Stimulated activated CD4-positive, alpha-beta T cell treated with anti-CD3 and anti-CD28 coated beads, Interleukin-4, amount 100 ng/mL, for 24 hours (primary cell): ENCODE results near the gene MUC5AC.
"Not testable (repeated sequence)": the region's sequence is repeated elsewhere in the genome, so short reads cannot be mapped to it uniquely, and the experiment has no call there.

Source experiments
- DNase-seq: peaks from one replicate; pipeline ENCODE4 v3.0.0-alpha.2; 2020

The MUC5AC gene

DNA sequence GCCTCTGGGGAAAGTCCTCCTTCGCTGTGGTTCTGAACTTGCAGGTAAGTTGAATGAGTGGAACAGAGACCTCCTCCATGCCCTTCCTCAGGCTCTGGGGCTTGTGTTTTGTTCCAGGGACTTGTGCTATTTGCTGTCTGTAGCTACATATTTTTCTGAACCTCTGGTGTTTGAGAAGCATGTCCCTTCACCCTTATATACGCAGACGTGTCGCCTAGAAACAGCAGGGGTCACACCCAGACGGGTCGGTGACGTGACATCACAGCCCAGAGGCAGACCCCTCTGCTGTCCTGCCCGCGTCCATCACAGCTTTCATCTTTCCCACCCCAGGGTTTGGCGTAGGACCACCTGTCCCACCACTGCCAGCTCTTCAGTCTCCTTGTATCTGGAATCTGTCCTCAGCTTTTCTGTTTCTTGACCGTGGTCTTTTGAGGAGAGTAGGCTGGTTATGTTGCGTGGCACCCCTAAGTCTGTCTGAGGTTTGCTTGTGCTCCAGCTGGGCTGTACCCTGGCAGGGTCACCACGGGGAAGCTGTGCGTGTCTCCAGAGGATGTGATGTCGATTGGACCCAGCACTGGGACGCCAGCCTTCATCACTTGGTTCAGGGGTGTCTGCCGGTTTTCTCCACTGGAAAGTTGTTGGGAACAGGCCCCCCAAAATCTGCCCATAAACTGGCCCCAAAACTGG is 51.8 kb downstream of the MUC5AC start:
- no peak for DNase-seq

- DNase-seq, result no peak
Measured at GRCh38 chr11:1211838-1212237, 54.1 kb downstream of the MUC5AC start.

DNA sequence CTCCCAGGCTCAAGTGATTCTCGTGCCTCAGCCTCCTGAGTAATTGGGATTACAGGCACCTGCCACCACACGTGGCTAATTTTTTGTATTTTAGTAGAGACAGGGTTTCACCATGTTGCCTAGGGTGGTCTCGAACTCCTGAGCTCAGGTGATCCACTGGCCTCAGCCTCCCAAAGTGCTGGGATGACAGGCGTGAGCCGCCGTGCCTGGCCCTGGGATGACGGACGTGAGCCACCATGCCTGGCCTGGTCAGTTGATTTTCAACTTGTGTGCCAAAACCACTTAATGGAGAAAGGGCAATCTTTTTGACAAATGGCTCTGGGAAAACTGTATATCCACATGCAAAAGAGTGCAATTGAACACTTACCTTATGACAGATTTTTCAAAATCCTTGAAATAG is 58.1 kb downstream of the MUC5AC start:
- not testable (repeated sequence) for DNase-seq

DNA sequence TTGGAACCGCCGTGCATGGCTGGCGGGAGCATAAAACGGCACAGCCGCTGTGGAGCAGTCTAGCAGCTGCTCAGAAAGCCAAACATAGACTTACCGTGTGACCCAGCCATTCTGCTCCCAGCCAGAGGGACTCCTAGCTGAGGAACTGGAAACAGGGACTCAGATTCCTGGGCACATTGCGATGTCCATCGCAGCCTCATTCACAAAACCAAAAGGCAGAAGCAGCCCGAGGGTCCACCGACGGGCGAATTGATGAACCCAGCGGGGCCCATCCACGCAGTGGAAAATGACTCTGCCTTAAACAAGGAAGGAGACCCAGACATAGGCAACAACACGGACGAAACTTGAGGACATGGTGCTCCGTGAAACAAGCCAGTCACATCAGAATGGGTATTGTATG is 59.4 kb downstream of the MUC5AC start:
- no peak for DNase-seq

- DNase-seq, result no peak
Measured at GRCh38 chr11:1218256-1218787, 60.6 kb downstream of the MUC5AC start.

DNA sequence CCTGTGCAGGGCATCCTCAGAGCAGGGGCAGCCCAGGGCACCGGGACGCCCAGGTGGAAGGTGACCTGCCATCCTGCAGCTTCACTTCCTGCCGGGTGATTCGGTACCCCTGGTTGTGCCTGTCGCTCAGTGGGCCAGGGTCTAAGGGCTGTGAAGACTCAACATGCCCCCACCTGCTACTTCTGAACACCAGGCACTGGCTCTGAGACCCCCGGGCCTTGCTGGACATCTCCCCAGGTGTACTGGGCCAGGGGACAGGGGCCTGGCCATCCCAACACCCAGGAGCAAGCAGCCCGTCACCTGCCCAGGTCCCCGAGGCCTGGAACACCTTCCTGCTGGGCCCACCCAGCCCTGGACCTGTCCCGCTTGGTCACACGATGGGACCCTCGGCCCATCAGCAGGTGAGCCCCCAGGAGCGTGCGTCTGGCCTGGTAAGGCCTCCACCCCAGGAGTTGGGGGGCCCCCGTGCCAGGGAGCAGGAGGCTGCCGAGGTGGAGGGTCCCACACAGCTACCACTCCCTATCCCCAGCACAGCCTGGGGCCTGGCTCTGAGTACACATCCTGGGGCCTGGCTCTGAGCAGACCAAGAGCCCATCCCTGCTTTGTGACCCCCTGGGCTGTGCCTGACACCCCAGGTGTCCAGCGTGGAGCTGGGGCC is 61.2 kb downstream of the MUC5AC start:
- DNase-seq, result no peak

DNA sequence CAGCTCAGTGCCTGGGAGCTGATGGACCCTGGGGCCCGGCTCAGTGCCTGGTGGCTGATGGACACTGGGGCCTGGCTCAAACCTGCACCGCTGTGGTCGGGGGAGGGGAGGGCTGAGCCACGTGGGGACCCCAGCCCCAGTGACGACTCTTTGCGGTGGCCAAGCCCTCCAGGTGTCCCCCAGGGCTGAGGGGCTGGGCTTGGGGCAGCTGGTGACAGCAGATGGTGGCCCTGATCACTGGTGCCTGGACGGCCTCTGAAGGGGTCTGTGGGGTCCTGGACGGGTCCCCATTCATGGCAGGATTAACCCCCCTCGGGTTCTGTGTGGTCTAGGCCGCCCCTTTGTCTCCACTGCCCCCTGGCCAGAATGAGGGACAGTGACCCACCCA is 61.7 kb downstream of the MUC5AC start:
- DNase-seq, result no peak

DNA sequence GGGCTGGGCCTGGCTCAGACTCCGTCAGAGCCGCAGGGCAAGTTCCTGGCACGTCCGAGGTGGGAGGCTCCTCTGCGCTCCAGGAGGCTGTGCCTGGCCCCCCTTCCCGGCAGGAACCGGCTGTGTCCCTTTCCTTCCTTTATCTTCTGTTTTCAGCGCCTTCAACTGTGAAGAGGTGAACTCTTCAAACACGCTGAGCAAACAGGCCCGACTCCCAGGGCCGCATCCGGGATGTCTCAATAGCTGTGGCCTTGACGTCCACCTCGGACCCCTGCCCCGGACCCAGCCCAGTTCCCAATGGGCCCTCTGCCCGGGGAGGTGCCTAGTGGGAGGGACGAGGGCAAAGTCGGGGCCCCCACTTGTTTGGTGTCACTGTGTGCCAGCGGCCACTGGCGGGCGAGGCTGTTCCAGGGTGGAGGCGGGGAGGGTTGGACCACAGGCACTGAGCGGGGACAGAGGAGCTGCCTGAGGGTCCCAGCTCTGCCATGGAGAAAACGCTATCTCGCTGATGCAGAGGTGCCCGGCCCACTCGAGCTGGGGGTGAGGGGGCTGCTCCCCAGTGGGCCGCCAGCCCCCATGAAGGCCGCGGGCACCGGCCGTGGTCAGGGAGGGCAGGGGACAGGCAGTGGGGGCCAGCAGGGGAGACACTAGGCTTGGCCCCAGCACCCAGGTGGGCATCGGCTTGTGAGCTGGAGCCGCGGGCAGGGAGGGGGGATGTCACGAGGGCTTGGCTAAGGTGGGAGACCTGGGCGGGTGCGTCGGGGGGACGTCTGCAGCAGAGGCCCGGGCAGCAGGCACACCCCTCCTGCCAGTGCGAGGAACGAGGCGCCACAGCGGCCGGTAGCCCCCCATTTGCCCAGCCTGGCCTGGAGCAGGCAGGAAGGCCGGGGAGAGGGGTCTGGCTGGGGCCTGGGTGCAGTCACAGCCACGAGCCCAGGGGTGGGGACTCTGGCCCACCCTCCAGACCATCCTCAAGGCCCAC is 62.4 kb downstream of the MUC5AC start:
- no peak for DNase-seq

DNA sequence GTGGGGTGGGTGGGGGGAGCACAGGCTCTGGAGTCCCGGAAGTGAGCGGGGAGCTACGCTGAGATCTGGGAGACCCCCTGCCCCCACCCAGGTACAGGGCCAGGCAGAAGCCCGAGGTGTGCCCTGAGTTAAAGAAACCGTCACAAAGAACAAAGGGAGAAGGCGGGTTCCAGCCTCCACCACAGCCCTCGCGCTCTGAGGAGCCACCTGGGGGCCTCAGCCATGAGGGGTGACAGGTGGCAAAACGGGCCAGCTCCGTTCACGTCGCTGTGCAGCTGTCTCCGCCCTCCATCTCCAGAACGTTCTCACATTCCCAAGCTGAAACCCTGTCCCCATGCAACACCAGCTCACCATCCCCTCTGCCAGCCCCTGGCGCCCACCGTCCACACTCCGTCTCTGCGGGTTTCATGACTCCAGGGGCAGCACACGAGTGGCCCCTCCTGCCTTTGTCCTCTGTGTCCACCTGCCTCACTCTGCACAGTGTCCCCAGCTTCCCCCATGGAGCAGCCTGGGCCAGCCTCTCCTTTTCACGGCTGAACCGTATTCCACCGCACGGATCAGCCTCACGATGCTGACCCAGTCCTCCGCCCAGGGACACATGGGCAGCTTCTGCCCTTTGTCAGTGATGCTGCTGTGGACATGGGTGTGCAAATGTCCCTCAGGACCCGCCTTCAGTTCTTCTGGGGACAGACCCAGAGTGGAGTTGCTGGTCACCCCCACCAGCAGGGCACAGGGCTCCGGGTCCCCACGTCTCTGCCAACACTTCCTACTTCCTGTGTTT is 63.4 kb downstream of the MUC5AC start:
- no peak for DNase-seq

DNA sequence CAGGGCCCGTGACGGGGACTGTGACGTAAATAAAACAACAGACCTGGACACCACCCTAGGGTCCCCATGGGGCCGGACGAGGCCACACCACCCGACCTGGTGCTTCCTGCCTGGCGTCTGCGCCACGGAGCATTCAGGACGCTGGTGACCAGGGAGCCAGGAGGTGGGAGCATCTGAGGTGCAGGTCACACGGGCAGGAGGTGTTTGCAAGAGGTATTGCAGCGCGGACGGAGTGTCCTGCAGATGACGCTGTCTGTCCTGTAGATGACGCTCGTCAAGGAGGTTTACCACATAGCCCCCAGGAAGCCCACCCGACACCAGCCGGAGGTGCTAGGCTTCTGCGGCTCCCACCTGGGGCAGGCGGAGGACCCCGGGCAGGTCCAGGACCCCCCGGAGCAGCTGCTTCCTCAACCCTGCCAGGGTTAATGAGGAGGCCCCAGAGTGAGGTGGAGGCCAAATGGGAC is 64.1 kb downstream of the MUC5AC start:
- no peak for DNase-seq

- DNase-seq, result no peak
Measured at GRCh38 chr11:1222491-1223345, 65.0 kb downstream of the MUC5AC start, which contains the start of gene MUC5B. Gene MUC5B (plus strand): TSS chr11:1223066. CDS start chr11:1223124, 58 bp downstream.

- DNase-seq, result no peak
Measured at GRCh38 chr11:1223346-1224110, 65.8 kb downstream of the MUC5AC start.

DNA sequence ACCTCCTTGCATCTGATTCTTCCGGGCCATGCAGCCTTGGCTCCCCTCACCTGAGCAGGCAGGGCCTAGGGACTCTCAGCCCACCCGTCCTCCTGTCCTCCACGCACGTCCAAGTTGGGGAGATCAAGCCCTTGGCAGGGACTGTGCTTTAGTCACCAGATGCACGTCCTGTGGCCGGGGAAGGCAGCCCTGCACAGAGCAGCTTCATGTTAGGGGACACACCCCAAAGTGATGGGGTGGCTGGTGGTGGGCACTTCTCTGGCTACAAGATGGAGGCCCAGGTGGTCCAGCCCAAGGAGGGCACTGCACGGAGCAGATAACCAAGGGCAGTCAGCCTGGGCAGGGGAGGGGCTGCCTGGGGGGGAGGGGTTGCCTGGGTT is 66.3 kb downstream of the MUC5AC start:
- DNase-seq, result no peak

DNA sequence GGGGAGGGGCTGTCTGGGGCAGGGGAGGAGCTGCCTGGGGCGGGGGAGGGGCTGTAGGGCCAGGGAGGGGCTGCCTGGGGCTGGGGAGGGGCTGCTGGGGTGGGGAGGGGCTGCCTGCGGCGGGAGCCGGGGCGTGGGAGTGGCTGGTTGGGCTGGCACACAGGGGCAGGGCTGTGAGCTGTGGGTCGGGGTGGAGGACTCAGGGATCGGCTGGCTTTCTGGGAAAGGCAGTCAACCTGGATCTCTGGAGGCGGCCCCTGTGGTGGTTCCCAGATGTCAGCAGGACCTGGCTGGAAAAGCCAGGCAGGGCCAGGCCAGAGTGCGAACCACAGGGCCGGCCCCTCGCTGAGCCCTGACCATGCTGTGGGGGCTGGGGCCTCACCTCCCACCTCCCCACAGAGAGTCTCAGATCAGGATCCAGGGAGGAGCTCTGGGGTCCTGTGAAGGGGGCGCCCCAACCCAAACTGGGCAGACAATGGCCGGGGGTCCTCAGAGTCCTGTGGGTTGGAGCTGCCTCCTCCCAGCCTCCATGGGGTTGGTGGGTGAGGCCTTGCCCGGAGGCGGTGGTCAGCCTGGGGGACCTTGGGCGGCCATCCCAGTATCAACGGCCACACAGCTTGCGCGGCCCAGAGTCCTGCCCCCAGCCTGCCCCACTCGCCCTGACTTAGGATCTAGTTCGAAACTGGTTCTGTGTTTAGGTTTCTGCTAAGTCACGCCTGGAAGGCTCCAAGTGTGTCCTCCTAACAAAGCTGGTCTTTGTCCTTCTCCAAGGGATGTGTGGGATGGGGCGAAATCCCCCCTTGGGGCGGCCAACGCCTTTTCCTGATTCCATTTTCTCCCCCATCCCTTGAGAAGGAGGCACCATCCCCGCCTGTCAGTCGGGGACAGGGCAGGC is 67.0 kb downstream of the MUC5AC start:
- no peak for DNase-seq

DNA sequence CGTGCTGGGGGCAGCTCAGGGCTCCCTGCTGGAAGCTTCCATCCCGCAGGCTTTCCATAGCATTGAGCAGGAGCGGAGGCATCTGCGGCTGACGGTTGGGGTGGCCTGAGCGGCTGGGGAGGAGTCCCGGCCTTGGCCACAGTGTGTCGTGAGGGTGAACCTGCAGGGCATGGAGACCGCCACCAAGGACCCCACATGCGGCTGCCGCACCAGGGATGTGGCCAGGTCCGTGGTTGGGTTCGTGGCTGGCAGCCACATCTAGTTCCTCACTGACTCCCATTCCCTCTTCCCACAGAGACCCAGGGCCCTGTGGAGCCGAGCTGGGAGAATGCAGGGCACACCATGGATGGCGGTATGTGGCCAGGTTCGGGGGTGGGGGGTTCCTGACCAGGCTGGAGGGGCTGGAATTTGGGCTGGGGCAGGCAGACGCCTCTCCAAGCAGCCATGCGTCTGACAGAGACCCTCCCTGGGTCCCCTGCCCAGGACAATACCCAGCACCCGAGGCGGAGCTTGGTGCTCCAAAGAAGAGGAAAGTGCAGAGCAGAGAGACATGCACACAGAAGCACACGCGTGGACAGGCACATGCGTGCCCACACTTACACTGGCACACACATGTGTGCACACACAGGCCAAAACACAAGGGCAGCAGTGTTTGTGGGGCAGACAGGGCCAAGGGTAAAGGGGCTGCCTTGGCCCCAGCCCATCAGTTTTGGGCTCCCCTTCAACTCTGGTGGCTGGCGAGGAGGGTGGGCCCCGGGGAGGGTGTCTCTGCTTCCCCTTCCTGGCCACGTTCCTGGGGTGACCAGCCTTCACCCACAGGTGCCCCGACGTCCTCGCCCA is 67.9 kb downstream of the MUC5AC start:
- DNase-seq, result no peak

GRCh38 chr11:1226226-1226985 is 68.7 kb downstream of the MUC5AC start:
- DNase-seq, result no peak

- DNase-seq, result no peak
Measured at GRCh38 chr11:1226986-1227550, 69.3 kb downstream of the MUC5AC start.
